Activated naive CD8-positive, alpha-beta T cell (primary cell): ENCODE data around the gene FPGS.
A peak's percentile ranks its signal among the peaks of the same experiment; 100 is the strongest.

Experiments
- H3K27ac Mint-ChIP-seq: one replicate; pipeline ENCODE4 v1.8.0; 2021; ENCODE audit warnings: mixed read lengths
- H3K27me3 Mint-ChIP-seq: one replicate; pipeline ENCODE4 v1.8.0; 2021; ENCODE audit warnings: mixed read lengths
- H3K36me3 Mint-ChIP-seq: one replicate; pipeline ENCODE4 v1.8.0; 2021; ENCODE audit warnings: mixed read lengths
- H3K4me1 Mint-ChIP-seq: one replicate; pipeline ENCODE4 v1.8.0; 2021; ENCODE audit warnings: low read depth, mixed read lengths
- H3K4me3 Mint-ChIP-seq: one replicate; pipeline ENCODE4 v1.8.0; 2021; ENCODE audit warnings: mild to moderate bottlenecking, mixed read lengths
- H3K9me3 Mint-ChIP-seq: one replicate; pipeline ENCODE4 v1.8.0; 2021; ENCODE audit warnings: low read depth, mixed read lengths

Gene FPGS

DNA sequence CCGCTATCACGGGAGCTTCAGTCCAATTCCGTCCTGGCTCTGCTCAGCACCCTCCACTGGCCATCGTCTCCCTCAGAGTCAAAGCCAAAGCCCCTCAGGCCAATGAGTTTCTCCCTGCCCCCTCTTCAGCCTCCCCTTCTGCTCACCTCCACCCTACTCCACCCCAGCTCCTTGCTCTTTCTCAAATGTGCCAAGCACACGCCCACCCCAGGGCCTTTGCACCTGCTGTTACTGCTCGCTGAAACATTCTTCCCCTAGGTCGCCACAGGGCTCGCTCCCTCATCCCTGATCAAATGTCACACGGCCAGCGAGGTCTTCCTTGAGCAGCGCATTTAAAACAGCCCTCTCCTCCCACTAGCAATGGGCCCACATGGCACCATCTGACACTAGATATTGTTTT is 58.1 kb downstream of the FPGS start:
- Mint-ChIP-seq H3K27me3 (no peaks in the 10 kb centered on the region), H3K4me3 (peak overlapping the region; percentile 5), H3K4me1 (peaks cover 48% of the 10 kb centered on the region), H3K27ac (peak overlapping the region; percentile 16), H3K9me3 (no peaks in the 10 kb centered on the region), H3K36me3 (peaks cover 1% of the 10 kb centered on the region)

DNA sequence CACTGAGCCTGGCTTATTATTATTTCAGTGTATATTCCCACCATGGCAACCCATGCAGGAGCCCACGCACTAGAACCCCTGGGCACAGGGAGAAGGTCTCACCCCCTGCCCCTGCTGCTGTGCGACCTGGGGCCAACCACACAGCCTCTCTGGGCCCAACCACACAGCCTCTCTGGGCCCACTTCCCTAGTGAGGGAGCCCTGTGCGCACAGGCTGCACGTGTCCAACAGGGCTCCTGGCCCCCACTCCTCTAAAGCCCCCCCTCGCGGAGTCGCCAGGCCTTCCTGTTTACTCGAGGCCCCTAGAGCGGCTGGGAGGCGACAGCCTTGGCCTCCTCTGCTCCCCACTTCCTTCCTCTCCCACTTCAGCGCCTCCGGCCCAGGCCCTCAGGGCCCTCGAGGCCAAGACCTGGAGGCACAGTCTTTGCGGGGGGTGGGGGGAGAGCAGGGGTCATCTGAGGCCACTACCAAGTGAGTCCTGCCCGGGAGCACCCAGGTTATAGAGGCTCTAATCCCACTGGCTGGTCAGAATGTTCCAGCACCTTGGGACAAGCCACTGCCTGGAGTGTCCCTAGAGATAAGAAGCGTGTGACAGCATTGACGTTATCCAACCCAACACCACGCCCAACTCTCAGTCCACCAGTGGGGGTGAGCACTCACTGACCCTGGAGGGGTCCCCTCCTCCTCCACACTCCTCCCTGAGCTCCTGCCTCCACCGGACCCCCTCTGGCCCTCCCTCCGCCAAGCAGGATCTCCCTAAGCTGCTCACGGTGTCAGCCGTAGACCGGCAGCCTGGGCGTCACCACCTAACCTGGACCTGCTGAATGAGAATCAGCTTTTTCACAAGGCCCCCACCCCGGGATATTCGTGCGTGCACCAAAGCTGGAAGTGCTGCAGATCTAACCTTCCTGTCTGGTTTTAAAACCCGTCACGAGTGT is 59.7 kb downstream of the FPGS start:
- no peaks in the 10 kb centered on the region for H3K9me3 Mint-ChIP-seq
- H3K27me3 Mint-ChIP-seq = no peaks in the 10 kb centered on the region
- H3K36me3 Mint-ChIP-seq = peaks cover 3% of the 10 kb centered on the region
- H3K4me1 Mint-ChIP-seq = peaks cover 47% of the 10 kb centered on the region
- peak overlapping the region; percentile 23 for H3K4me3 Mint-ChIP-seq
- peak overlapping the region; percentile 85 for H3K27ac Mint-ChIP-seq

DNA sequence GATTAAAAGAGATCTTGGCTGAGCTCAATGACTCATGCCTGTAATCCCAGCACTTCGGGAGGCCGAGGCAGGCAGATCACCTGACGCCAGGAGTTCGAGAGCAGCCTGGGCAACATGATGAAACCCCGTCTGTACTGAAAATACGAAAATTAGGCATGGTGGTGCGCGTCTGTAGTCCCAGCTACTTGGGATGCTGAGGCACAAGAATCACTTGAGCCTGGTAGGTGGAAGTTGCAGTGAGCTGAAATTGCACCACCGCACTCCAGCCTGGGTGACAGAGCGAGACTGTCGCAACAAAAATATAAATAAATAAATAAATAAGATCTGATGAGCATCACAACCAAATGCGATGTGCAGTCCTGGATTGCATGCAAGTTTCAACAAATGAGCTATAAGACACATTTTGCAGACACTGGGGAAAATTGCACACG is 60.5 kb downstream of the FPGS start:
- Mint-ChIP-seq H3K4me1 (peaks cover 43% of the 10 kb centered on the region), H3K36me3 (peaks cover 3% of the 10 kb centered on the region), H3K27ac (peak overlapping the region; percentile 85), H3K27me3 (no peaks in the 10 kb centered on the region), H3K9me3 (no peaks in the 10 kb centered on the region), H3K4me3 (no peak overlapping the region)
